Smooth muscle cell (in vitro differentiated cells): ENCODE measurements around the gene CELF2. TPM values are rescaled to one million over a fixed set of nuclear protein-coding genes. Genes with fewer than 3 reads are reported as not detected.

Experiments
- DNase-seq: peaks from one replicate; lab custom pipeline; 2025; ENCODE audit not compliant: unreplicated experiment; lab: John Stamatoyannopoulos, UW
- H2AFZ ChIP-seq: fragments of 200-600 bp; sonication (generic); 2 replicates; pipeline ENCODE4 v1.6.0; 2016; ENCODE audit warnings: antibody characterized with exemption, low read depth, mild to moderate bottlenecking
- H3F3A ChIP-seq: fragments of 200-600 bp; sonication (generic); 2 replicates; pipeline ENCODE4 v1.6.0; 2017; ENCODE audit warnings: antibody characterized with exemption, low read depth
- H3K27ac ChIP-seq: fragments of 200-600 bp; sonication (generic); 2 replicates; pipeline ENCODE4 v1.5.1; 2016; ENCODE audit warnings: low read depth, mild to moderate bottlenecking
- H3K27me3 ChIP-seq: fragments of 200-600 bp; sonication (generic); 2 replicates; pipeline ENCODE4 v1.6.1; 2016; ENCODE audit warnings: low read depth, mild to moderate bottlenecking
- H3K36me3 ChIP-seq: fragments of 200-600 bp; sonication (generic); 2 replicates; pipeline ENCODE4 v1.5.1; 2016; ENCODE audit warnings: low read depth
- H3K4me1 ChIP-seq: fragments of 200-600 bp; sonication (generic); 2 replicates; pipeline ENCODE4 v1.5.1; 2016; ENCODE audit warnings: low read depth
- H3K4me2 ChIP-seq: fragments of 200-600 bp; sonication (generic); 2 replicates; pipeline ENCODE4 v1.6.0; 2016; ENCODE audit warnings: mild to moderate bottlenecking
- H3K4me3 ChIP-seq: fragments of 200-600 bp; sonication (generic); 2 replicates; pipeline ENCODE4 v1.5.1; 2016; ENCODE audit warnings: mild to moderate bottlenecking
- H3K79me2 ChIP-seq: fragments of 200-600 bp; sonication (generic); 2 replicates; pipeline ENCODE4 v1.6.0; 2016; ENCODE audit warnings: low read depth, mild to moderate bottlenecking
- H3K9ac ChIP-seq: fragments of 200-600 bp; sonication (generic); 2 replicates; pipeline ENCODE4 v1.6.0; 2016; ENCODE audit warnings: low read depth
- H3K9me3 ChIP-seq: fragments of 200-600 bp; sonication (generic); replicated peaks from 2 replicates; pipeline ENCODE4 v1.5.1; 2016; ENCODE audit warnings: low read depth
- H4K20me1 ChIP-seq: fragments of 200-600 bp; sonication (generic); 2 replicates; pipeline ENCODE4 v1.6.0; 2016; ENCODE audit warnings: low read depth
- WGBS: methylation state at CpG from one replicate; pipeline ENCODE4 v1.1.7; 2016; ENCODE audit warnings: low lambda C conversion rate; 5-methylcytosine and 5-hydroxymethylcytosine counted together
- polyA plus RNA-seq: library from polyadenylated mRNA; unstranded; fragments of >200 nt; fragmentation: Nextera tagmentation; extraction: Ambion mirVana; gene quantifications from 2 replicates; pipeline ENCODE4 v1.2.1, GENCODE V29; 2016
- total RNA-seq: library from RNA; depleted of rRNA; stranded (reverse); fragments of >200 nt; gene quantifications from 2 replicates; pipeline ENCODE4 v1.2.3, GENCODE V29; 2014
- TF ChIP-seq, protein P1 (sequence below): fragments of 200-600 bp; sonication (generic); IDR thresholded peaks from 2 replicates; pipeline ENCODE4 v1.5.1; 2017; ENCODE audit warnings: borderline replicate concordance, mild to moderate bottlenecking, antibody characterized with exemption; ENCODE audit not compliant: insufficient read depth, poor library complexity, severe bottlenecking

Gene CELF2
- total and polyA plus RNA-seq, 2 experiments from 2014 or later, result 3.0 to 4.7 TPM

DNA sequence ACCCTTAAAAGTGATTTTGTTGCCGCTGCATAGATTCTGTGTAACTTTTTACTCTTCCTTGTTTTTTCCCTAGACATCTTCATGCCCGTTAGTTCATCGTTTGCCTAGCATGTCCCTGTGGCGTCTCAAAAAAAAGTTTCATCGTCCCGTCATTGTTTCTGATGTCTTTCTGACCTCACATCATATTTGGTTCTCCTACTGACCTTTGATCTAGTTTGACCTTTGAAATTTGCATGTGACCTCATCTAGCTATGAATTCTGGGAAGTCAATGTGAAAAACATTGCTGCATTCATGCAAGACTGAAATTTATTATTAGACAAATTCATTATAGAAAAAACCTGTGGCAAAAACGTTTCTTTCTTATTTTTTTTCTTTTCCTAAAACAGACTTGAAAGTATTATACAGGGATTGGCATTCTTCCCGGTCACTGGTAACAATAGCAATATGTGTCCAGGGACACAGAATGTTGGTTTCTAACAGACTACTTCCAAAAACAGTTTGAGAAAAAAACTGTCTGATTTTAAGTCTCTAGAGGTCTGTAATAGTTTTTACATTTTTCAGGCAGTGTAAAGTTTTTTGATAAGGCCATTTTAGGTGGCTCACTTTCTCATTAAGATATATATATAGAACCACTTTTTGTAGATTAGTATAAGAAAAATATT is 312.8 kb downstream of the CELF2 start:
- Histone ChIP-seq H3F3A (no peaks in the 10 kb centered on the region), H3K9ac (no peak overlapping the region), H3K9me3 (no peaks in the 10 kb centered on the region), H2AFZ (no peak overlapping the region), H3K4me1 (peaks cover 19% of the 10 kb centered on the region), H3K27ac (no peak overlapping the region), H3K79me2 (no peaks in the 10 kb centered on the region), H3K27me3 (no peaks in the 10 kb centered on the region), H3K4me2 (no peak overlapping the region), H4K20me1 (no peaks in the 10 kb centered on the region), H3K36me3 (no peaks in the 10 kb centered on the region), H3K4me3 (no peak overlapping the region)
- no peak for DNase-seq
- WGBS, result 90% methylated on average over 8 of the region's 8 CpGs
- TF ChIP-seq, protein P1, sequence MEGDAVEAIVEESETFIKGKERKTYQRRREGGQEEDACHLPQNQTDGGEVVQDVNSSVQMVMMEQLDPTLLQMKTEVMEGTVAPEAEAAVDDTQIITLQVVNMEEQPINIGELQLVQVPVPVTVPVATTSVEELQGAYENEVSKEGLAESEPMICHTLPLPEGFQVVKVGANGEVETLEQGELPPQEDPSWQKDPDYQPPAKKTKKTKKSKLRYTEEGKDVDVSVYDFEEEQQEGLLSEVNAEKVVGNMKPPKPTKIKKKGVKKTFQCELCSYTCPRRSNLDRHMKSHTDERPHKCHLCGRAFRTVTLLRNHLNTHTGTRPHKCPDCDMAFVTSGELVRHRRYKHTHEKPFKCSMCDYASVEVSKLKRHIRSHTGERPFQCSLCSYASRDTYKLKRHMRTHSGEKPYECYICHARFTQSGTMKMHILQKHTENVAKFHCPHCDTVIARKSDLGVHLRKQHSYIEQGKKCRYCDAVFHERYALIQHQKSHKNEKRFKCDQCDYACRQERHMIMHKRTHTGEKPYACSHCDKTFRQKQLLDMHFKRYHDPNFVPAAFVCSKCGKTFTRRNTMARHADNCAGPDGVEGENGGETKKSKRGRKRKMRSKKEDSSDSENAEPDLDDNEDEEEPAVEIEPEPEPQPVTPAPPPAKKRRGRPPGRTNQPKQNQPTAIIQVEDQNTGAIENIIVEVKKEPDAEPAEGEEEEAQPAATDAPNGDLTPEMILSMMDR, result no peak

GRCh38 chr10:11331046-11331577 is 313.4 kb downstream of the CELF2 start:
- Histone ChIP-seq H3K9me3 (no peaks in the 10 kb centered on the region), H3K4me2 (no peak overlapping the region), H3K4me1 (peaks cover 19% of the 10 kb centered on the region), H3F3A (no peaks in the 10 kb centered on the region), H3K79me2 (no peaks in the 10 kb centered on the region), H3K36me3 (no peaks in the 10 kb centered on the region), H3K27ac (no peak overlapping the region), H3K4me3 (no peak overlapping the region), H3K9ac (no peak overlapping the region), H4K20me1 (no peaks in the 10 kb centered on the region), H2AFZ (no peak overlapping the region), H3K27me3 (no peaks in the 10 kb centered on the region)
- no peak for DNase-seq
- TF ChIP-seq, protein P1, result no peak

DNA sequence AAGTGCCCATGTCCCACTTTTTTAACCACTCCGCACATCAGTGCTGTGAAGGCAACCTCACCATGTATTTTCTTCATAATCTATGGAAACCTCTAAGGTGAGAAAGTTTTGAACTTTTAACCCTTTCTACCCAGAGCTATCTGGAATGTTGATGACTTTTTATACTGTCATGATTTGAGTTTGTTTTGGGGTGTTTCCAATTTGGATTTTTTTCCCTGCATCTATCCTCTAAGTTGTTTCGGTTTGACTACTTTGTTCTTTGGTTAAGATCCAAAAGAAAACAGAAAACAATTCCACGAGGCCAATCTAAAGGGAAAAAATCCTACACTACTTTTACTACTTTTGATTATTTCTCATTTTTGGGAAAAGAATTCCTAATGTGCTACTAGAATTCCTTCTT is 314.1 kb downstream of the CELF2 start:
- peaks cover 2% of the 10 kb centered on the region for H3F3A ChIP-seq
- DNase-seq, result no peak
- H3K27ac ChIP-seq, result no peak overlapping the region
- H3K27me3 ChIP-seq, result no peaks in the 10 kb centered on the region
- H2AFZ ChIP-seq, result no peak overlapping the region
- H4K20me1 ChIP-seq, result no peaks in the 10 kb centered on the region
- peaks cover 23% of the 10 kb centered on the region for H3K4me1 ChIP-seq
- H3K9ac ChIP-seq, result no peak overlapping the region
- 95% methylated on average over 3 of the region's 3 CpGs for WGBS
- TF ChIP-seq, protein P1, result no peak
- H3K36me3 ChIP-seq, result no peaks in the 10 kb centered on the region
- no peaks in the 10 kb centered on the region for H3K79me2 ChIP-seq
- no peaks in the 10 kb centered on the region for H3K9me3 ChIP-seq
- no peak overlapping the region for H3K4me2 ChIP-seq
- H3K4me3 ChIP-seq, result no peak overlapping the region

DNA sequence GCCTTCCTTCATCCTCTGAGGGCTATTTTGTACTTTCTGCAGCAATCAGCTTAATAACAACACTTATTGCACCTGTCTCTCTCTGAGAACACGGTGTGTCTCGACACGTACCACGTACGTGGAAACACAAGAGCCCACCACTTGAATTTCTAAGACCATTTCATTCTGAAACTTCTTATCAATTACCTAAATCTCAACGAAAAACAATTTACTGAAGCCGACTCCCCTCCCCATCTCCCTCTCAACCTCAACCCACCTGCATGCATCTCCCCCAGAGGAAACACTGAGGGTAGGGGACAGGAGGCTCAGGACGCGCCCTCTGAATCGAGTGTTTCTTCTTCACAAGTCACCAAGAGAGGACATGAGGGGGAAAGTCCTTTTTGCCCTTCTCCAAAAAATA is 315.2 kb downstream of the CELF2 start:
- TF ChIP-seq, protein P1, result no peak
- no peaks in the 10 kb centered on the region for H3K9me3 ChIP-seq
- 97% methylated on average over 10 of the region's 10 CpGs for WGBS

More for the DNA sequence above, 315.2 kb downstream of the CELF2 start:
- Histone ChIP-seq H3K4me3 (no peak overlapping the region), H3K9ac (no peak overlapping the region), H3F3A (peaks cover 5% of the 10 kb centered on the region), H2AFZ (no peak overlapping the region), H4K20me1 (no peaks in the 10 kb centered on the region), H3K27ac (no peak overlapping the region), H3K27me3 (no peaks in the 10 kb centered on the region), H3K4me1 (peaks cover 32% of the 10 kb centered on the region), H3K4me2 (no peak overlapping the region), H3K79me2 (no peaks in the 10 kb centered on the region), H3K36me3 (no peaks in the 10 kb centered on the region)
- DNase-seq, result no peak
